Ascending aorta (tissue), 2 donors: ENCODE measurements around the gene SAPCD2. TPM values are rescaled to one million over a fixed set of nuclear protein-coding genes. Genes with fewer than 3 reads are reported as not detected.

Source experiments
- DNase-seq, 2 donors: peaks; one replicate each; pipeline ENCODE4 v3.0.0-alpha.2; 2019; ENCODE audit warnings: low spot score in 2 of 2
- H3K27ac ChIP-seq, 2 donors: fragments of 200-600 bp; sonication (generic); one replicate each; pipeline ENCODE4 v1.5.1; 2016 to 2017; ENCODE audit warnings: mild to moderate bottlenecking in 1 of 2
- H3K27me3 ChIP-seq: fragments of 200-600 bp; sonication (generic); one replicate; pipeline ENCODE4 v1.5.1; 2017
- H3K36me3 ChIP-seq, 2 donors: fragments of 200-600 bp; sonication (generic); one replicate each; pipeline ENCODE4 v1.5.1; 2016
- H3K4me1 ChIP-seq, 2 donors: fragments of 200-600 bp; sonication (generic); one replicate each; pipeline ENCODE4 v1.5.1; 2016 to 2017; ENCODE audit warnings: mild to moderate bottlenecking in 1 of 2
- H3K4me3 ChIP-seq, 2 donors: fragments of 200-600 bp; sonication (generic); one replicate each; pipeline ENCODE4 v1.5.1; 2016 to 2017; ENCODE audit warnings: mild to moderate bottlenecking in 1 of 2
- H3K9me3 ChIP-seq, 2 donors: fragments of 200-600 bp; sonication (generic); one replicate each; pipeline ENCODE4 v1.5.1; 2016
- intact Hi-C: fragments of 100-400 bp; cut with DNase I; formaldehyde crosslinking; loops from one replicate; pipeline ENCODE4 v1.15.1; 2023
- total RNA-seq: library from RNA; depleted of rRNA; stranded (reverse); fragments of >200 nt; gene quantifications from one replicate; pipeline ENCODE4 v1.1.0, GENCODE V29; 2016
- TF ChIP-seq, protein P1 (sequence below), 3 experiments: fragments of 200-600 bp in 2 of 3; fragments of 450-650 bp in 1 of 3; sonication (generic) in 2 of 3; IDR thresholded peaks; one replicate each; pipeline ENCODE4 v1.5.1; 2016 to 2019; ENCODE audit warnings: antibody characterized with exemption in 3 of 3, mild to moderate bottlenecking in 1 of 3, moderate library complexity in 1 of 3

Gene SAPCD2
- total RNA-seq, 1 donor from 2014 or later, result 8.7 TPM

DNA sequence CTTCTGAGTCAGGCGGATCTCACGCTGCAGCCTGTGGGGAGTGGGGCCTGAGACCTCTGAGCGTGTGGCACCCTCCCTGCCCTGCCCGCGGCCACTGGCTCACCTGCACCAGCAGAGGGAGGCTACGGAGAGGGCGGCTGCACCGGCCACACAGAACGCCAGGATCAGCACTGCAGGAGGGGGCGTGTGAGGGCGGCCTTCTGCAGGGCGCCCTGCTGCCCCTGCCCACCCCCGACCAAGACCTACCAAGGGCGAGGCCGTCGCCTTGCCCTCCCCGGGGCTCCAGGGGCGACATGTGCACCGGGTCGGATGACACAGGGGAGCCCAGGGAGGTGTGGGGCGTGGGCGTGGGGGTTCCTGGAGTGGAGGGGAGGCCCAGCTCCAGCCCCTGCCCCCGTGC, 29.8 kb downstream of the SAPCD2 start:
- intact Hi-C loops, result no loop called here
- peaks cover 18 to 27% of the 10 kb centered on the region in 2 donors for H3K36me3 ChIP-seq
- H3K4me3 ChIP-seq, result no peak overlapping the region

DNA sequence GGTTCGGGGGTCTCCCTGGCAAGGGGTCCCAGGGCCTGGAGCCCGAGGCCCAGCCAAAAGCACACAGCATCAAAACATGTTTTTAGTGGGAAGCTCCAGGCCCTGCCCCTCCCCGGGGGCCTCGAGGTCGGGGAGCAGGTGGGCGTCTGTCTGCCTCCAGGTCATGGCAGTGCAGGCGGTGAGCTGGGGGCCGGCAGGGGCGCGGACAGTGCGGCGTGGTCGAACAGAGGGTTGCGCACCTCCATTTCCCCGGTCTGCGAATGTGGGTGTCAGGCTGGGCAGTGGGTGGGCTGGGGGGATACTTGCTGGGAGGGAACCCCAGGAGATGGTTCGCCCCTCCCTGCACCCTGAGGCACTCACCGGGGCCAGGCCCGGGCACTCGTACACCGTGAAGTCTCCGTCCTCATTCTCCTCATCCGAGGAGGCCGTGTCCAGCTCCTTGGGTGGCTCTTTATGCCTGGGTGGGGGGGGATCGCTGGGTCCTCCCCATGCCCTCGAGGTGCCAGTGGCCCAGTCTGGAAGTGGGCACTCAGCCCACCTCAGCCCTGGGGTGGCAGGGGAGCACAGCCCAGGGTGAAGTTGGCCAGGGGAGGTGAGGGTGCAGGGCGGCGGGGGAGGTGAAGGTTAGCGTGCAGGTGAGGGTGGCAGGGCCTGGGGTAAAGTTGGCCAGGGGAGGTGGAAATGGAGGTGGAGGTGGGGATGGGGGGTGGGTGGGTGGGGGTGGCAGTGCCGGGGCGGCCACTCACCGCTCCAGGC, 30.6 kb downstream of the SAPCD2 start:
- Histone ChIP-seq H3K36me3 (peaks cover 18 to 27% of the 10 kb centered on the region in 2 donors), H3K27me3 (no peaks in the 10 kb centered on the region), H3K4me3 (no peak overlapping the region), H3K9me3 (no peaks in the 10 kb centered on the region), H3K4me1 (peaks cover 2 to 12% of the 10 kb centered on the region in 2 donors), H3K27ac (no peak overlapping the region)
- intact Hi-C loops, result no loop called here
- no peak for DNase-seq
- TF ChIP-seq, protein P1, sequence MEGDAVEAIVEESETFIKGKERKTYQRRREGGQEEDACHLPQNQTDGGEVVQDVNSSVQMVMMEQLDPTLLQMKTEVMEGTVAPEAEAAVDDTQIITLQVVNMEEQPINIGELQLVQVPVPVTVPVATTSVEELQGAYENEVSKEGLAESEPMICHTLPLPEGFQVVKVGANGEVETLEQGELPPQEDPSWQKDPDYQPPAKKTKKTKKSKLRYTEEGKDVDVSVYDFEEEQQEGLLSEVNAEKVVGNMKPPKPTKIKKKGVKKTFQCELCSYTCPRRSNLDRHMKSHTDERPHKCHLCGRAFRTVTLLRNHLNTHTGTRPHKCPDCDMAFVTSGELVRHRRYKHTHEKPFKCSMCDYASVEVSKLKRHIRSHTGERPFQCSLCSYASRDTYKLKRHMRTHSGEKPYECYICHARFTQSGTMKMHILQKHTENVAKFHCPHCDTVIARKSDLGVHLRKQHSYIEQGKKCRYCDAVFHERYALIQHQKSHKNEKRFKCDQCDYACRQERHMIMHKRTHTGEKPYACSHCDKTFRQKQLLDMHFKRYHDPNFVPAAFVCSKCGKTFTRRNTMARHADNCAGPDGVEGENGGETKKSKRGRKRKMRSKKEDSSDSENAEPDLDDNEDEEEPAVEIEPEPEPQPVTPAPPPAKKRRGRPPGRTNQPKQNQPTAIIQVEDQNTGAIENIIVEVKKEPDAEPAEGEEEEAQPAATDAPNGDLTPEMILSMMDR (IDR thresholded peaks at IDR 0.05), result no peak

More for the DNA sequence above, 29.8 kb downstream of the SAPCD2 start:
- no peaks in the 10 kb centered on the region for H3K9me3 ChIP-seq
- no peaks in the 10 kb centered on the region for H3K27me3 ChIP-seq
- TF ChIP-seq, protein P1 (IDR thresholded peaks at IDR 0.05), result no peak
- H3K27ac ChIP-seq, result no peak overlapping the region
- no peak for DNase-seq
- H3K4me1 ChIP-seq, result peaks cover 5 to 12% of the 10 kb centered on the region in 2 donors

DNA sequence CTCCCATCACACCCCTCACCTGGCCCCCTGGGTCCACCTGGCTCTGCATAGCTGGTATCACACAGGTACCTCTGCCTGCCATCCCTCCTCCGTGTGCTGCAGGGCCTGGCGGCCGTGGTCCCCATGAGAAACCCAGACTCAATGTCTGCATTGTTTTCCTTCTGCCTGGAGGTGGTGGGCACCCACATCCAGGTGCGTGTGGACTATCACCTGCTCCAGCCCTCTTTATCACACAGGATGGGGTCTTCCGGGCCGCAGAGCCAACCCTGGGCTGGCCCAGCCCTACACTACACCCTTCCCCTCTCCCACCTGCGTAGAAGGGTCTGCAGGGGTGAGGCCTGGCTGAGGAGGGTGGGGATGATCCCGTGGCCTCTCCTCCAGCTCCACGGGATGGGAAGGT, 31.4 kb downstream of the SAPCD2 start:
- DNase-seq, result no peak
- Histone ChIP-seq H3K9me3 (no peaks in the 10 kb centered on the region), H3K27ac (no peak overlapping the region), H3K4me1 (peaks cover 0 to 7% of the 10 kb centered on the region in 2 donors), H3K27me3 (no peaks in the 10 kb centered on the region), H3K4me3 (no peak overlapping the region), H3K36me3 (peaks cover 18 to 27% of the 10 kb centered on the region in 2 donors)
- TF ChIP-seq, protein P1 (IDR thresholded peaks at IDR 0.05), result no peak
- intact Hi-C loops, result no loop called here

DNA sequence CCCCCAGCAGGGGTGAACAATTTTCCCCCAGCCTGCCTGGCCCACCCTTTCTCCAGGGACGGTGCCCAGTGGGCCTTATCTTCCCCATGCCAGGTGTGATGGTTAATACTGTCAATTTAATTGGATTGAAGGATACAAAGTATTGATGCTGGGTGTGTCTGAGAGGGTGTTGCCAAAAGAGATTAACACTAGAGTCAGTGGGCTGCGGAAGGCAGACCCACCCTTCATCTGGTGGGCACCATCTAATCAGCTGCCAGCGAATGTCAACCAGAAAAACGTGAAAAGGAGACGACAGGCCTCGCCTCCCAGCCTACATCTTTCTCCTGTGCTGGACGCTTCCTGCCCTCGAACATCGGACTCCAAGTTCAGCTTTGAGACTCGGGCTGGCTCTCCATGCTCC, 32.9 kb downstream of the SAPCD2 start:
- H3K27ac ChIP-seq, result no peak overlapping the region
- H3K27me3 ChIP-seq, result no peaks in the 10 kb centered on the region
- no peak overlapping the region for H3K4me3 ChIP-seq
- peaks cover 0 to 7% of the 10 kb centered on the region in 2 donors for H3K4me1 ChIP-seq
- H3K9me3 ChIP-seq, result no peaks in the 10 kb centered on the region
- peaks cover 18 to 27% of the 10 kb centered on the region in 2 donors for H3K36me3 ChIP-seq
- intact Hi-C loops, result no loop called here
- TF ChIP-seq, protein P1 (IDR thresholded peaks at IDR 0.05), result no peak
- no peak for DNase-seq

DNA sequence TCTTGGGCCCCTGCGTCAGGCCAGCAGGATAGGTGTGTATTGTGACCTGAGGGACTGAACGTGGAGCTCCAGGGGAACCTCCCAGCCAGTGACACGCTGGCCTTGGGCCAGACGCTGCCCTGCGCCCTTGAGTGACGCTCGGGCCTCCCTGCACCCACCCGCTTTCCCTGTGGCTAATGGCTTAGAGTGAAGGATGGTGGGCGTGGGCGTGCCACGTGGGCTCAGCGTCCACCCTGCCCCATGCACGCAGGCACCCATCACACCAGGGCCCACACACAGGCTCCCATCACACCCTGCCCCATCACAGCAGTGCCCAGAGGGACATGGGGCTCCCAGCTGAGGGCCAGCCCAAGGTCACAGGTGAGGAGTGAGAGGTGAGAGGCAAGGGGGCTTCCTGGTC, 33.3 kb downstream of the SAPCD2 start:
- Histone ChIP-seq H3K27ac (no peak overlapping the region), H3K36me3 (peaks cover 18 to 27% of the 10 kb centered on the region in 2 donors), H3K4me3 (no peak overlapping the region), H3K9me3 (no peaks in the 10 kb centered on the region), H3K4me1 (peaks cover 0 to 7% of the 10 kb centered on the region in 2 donors), H3K27me3 (no peaks in the 10 kb centered on the region)
- DNase-seq, result no peak
- TF ChIP-seq, protein P1 (IDR thresholded peaks at IDR 0.05), result no peak
- intact Hi-C loops, result no loop called here
